Esophagus squamous epithelium (tissue), 5 donors: ENCODE measurements around the gene FES. TPM values are rescaled to one million over a fixed set of nuclear protein-coding genes. Genes with fewer than 3 reads are reported as not detected.

Experiments
- DNase-seq: peaks from one replicate; lab custom pipeline; 2025; lab: John Stamatoyannopoulos, UW
- H3K27ac ChIP-seq, 4 donors: fragments of 200-600 bp; sonication (generic); one replicate each; pipeline ENCODE4 v1.5.1; 2016 to 2019; ENCODE audit warnings: mild to moderate bottlenecking in 1 of 4
- H3K27me3 ChIP-seq, 4 donors: fragments of 200-600 bp; sonication (generic); 1 replicate in 3 of 4; 2 replicates in 1 of 4; pipeline versions ENCODE4 v1.5.1 to v1.6.0; 2017 to 2021; ENCODE audit warnings: antibody characterized with exemption in 1 of 4
- H3K36me3 ChIP-seq, 3 donors: fragments of 200-600 bp; sonication (generic); one replicate each; pipeline ENCODE4 v1.5.1; 2016 to 2019
- H3K4me1 ChIP-seq, 3 donors: fragments of 200-600 bp; sonication (generic); one replicate each; pipeline ENCODE4 v1.5.1; 2017 to 2019
- H3K4me3 ChIP-seq, 4 donors: fragments of 200-600 bp; sonication (generic); 1 replicate in 3 of 4; 2 replicates in 1 of 4; pipeline ENCODE4 v1.5.1; 2016 to 2019; ENCODE audit warnings: mild to moderate bottlenecking in 2 of 4, moderate library complexity in 1 of 4
- H3K9me3 ChIP-seq, 3 donors: fragments of 200-600 bp; sonication (generic); one replicate each; pipeline ENCODE4 v1.5.1; 2016 to 2019
- POLR2A ChIP-seq, 4 donors: fragments of 450-650 bp; IDR thresholded peaks; one replicate each; pipeline ENCODE4 v1.6.1; 2017; ENCODE audit warnings: antibody characterized with exemption in 4 of 4, mild to moderate bottlenecking in 4 of 4, moderate library complexity in 3 of 4
- WGBS, 2 donors: methylation state at CpG; one replicate each; pipeline ENCODE4 v1.1.5; 2018; 5-methylcytosine and 5-hydroxymethylcytosine counted together
- intact Hi-C: fragments of 100-400 bp; cut with DNase I; formaldehyde crosslinking; loops from one replicate; pipeline ENCODE4 v1.15.0; 2022
- total RNA-seq, 4 donors: library from RNA; depleted of rRNA; stranded (reverse); fragments of >200 nt; gene quantifications; one replicate each; pipeline ENCODE4 v1.1.0, GENCODE V29; 2016
- TF ChIP-seq, protein P1 (sequence below), 6 experiments: fragments of 450-650 bp in 4 of 6; fragments of 200-600 bp in 2 of 6; sonication (generic) in 2 of 6; IDR thresholded peaks; one replicate each; pipeline ENCODE4 v1.5.1; 2016 to 2019; ENCODE audit warnings: antibody characterized with exemption in 6 of 6, mild to moderate bottlenecking in 4 of 6, moderate library complexity in 4 of 6
- donor health status: DM: yes; HTN: yes; CAD: no.

Gene FES
- total RNA-seq, 4 donors from 2014 or later, result 1.8 to 13.4 (median 9.7) TPM

DNA sequence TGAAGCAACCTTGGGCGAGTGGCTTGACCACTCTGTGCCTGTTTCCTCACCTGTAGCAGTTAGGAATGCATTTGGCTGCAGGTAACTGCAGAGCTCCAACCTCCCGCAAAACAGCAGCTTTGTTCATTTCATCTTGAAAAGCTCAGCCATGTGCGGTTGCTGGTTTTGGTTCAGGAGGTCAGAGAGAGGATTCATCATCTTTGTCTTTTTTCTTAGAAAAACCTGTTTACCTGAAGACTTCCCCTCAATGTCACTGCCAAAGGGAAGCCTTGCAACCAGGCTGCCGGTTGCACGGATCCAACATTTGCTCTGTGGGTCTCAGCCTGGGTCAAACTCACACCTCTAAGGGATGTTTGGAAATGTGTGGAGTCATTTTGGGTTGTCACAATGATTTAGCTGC is 32.4 kb upstream of the FES start:
- no peaks in the 10 kb centered on the region for H3K9me3 ChIP-seq
- TF ChIP-seq POLR2A (IDR thresholded peaks at IDR 0.05), result no peak
- TF ChIP-seq, protein P1, sequence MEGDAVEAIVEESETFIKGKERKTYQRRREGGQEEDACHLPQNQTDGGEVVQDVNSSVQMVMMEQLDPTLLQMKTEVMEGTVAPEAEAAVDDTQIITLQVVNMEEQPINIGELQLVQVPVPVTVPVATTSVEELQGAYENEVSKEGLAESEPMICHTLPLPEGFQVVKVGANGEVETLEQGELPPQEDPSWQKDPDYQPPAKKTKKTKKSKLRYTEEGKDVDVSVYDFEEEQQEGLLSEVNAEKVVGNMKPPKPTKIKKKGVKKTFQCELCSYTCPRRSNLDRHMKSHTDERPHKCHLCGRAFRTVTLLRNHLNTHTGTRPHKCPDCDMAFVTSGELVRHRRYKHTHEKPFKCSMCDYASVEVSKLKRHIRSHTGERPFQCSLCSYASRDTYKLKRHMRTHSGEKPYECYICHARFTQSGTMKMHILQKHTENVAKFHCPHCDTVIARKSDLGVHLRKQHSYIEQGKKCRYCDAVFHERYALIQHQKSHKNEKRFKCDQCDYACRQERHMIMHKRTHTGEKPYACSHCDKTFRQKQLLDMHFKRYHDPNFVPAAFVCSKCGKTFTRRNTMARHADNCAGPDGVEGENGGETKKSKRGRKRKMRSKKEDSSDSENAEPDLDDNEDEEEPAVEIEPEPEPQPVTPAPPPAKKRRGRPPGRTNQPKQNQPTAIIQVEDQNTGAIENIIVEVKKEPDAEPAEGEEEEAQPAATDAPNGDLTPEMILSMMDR (IDR thresholded peaks at IDR 0.05), result no peak
- no peaks in the 10 kb centered on the region for H3K4me1 ChIP-seq
- intact Hi-C loops, result no loop called here
- H3K27me3 ChIP-seq, result peaks cover 0 to 25% (median 0%) of the 10 kb centered on the region in 4 donors
- DNase-seq, result no peak
- no peak overlapping the region for H3K4me3 ChIP-seq
- no peak overlapping the region for H3K27ac ChIP-seq
- WGBS, 2 donors, result 71 to 72% methylated on average over 5 of the region's 5 CpGs
- no peaks in the 10 kb centered on the region for H3K36me3 ChIP-seq

- WGBS, 2 donors, result 90 to 91% methylated on average over 6 to 8 of the region's 9 CpGs
- Histone ChIP-seq H3K4me1 (peaks cover 0 to 1% (median 0%) of the 10 kb centered on the region in 3 donors), H3K27me3 (peaks cover 0 to 49% (median 0%) of the 10 kb centered on the region in 4 donors), H3K9me3 (no peaks in the 10 kb centered on the region), H3K36me3 (no peaks in the 10 kb centered on the region), H3K27ac (peak overlapping the region in 1 of 4 donors; percentile 9), H3K4me3 (no peak overlapping the region)
- DNase-seq, result no peak
- TF ChIP-seq POLR2A (IDR thresholded peaks at IDR 0.05), result no peak
- TF ChIP-seq, protein P1 (IDR thresholded peaks at IDR 0.05), result no peak
- intact Hi-C loops, result no loop called here
Observed at GRCh38 chr15:90855139-90855538, 29.2 kb upstream of the FES start.

DNA sequence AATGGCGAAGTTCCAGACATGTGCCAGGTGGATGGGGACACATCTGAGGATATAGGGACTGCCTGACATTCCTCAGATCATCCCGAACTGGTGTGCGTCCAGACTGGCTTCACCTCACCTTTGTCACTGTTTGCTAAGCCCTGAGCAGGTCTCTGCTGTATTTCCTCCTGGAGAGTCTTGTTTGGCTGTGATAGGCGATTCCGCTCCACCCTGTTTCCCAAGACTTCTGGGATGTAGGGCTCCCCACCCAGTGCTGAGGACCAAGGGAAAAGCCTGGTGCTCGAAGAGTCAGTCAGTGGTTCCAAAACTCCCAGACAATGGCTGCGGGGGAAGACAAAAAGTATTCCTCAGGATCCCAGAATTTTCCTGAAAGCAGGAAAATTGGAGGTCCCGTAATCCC is 27.0 kb upstream of the FES start:
- Histone ChIP-seq H3K27me3 (peaks cover 0 to 47% (median 0%) of the 10 kb centered on the region in 4 donors), H3K27ac (no peak overlapping the region), H3K4me3 (no peak overlapping the region), H3K9me3 (no peaks in the 10 kb centered on the region), H3K36me3 (no peaks in the 10 kb centered on the region), H3K4me1 (peaks cover 4 to 18% (median 5%) of the 10 kb centered on the region in 3 donors)
- intact Hi-C loops, result no loop called here
- DNase-seq, result no peak
- TF ChIP-seq POLR2A (IDR thresholded peaks at IDR 0.05), result no peak
- TF ChIP-seq, protein P1 (IDR thresholded peaks at IDR 0.05), result no peak
- 78 to 80% methylated on average over 7 to 8 of the region's 8 CpGs for WGBS, 2 donors

DNA sequence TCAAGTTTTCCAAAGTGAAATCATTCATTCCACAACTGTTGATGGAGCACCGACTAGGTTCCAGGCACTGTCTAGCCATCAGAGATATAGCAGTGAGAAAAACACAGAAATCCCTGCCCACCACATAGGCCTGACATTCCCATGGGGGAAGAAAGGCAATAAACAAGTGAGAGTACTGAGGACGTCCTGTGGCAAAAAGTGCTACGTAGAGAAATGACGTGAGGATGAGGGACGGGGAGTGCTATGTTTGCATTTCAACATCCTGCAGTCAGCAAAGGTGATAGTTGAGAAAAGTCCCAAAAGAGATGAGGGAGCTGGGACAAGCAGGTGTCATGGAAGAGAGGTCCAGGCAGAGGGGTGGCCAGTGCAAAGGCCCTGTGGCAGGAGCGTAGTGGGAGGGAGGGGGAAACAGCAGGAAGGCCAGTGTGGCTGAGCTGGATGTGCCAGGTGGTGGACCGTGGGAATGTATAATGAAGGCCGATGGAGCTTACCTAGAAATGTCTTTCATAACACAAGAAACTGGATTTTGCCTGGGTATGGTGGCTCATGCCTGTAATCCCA is 26.3 kb upstream of the FES start:
- H3K27me3 ChIP-seq, result peaks cover 0 to 47% (median 0%) of the 10 kb centered on the region in 4 donors
- no peak for DNase-seq
- H3K4me1 ChIP-seq, result peaks cover 4 to 22% (median 7%) of the 10 kb centered on the region in 3 donors
- H3K9me3 ChIP-seq, result no peaks in the 10 kb centered on the region
- no peak overlapping the region for H3K4me3 ChIP-seq
- intact Hi-C loops, result no loop called here
- 68 to 78% methylated on average over 8 of the region's 8 CpGs for WGBS, 2 donors
- TF ChIP-seq POLR2A (IDR thresholded peaks at IDR 0.05), result no peak
- TF ChIP-seq, protein P1 (IDR thresholded peaks at IDR 0.05), result no peak
- H3K27ac ChIP-seq, result no peak overlapping the region
- no peaks in the 10 kb centered on the region for H3K36me3 ChIP-seq

DNA sequence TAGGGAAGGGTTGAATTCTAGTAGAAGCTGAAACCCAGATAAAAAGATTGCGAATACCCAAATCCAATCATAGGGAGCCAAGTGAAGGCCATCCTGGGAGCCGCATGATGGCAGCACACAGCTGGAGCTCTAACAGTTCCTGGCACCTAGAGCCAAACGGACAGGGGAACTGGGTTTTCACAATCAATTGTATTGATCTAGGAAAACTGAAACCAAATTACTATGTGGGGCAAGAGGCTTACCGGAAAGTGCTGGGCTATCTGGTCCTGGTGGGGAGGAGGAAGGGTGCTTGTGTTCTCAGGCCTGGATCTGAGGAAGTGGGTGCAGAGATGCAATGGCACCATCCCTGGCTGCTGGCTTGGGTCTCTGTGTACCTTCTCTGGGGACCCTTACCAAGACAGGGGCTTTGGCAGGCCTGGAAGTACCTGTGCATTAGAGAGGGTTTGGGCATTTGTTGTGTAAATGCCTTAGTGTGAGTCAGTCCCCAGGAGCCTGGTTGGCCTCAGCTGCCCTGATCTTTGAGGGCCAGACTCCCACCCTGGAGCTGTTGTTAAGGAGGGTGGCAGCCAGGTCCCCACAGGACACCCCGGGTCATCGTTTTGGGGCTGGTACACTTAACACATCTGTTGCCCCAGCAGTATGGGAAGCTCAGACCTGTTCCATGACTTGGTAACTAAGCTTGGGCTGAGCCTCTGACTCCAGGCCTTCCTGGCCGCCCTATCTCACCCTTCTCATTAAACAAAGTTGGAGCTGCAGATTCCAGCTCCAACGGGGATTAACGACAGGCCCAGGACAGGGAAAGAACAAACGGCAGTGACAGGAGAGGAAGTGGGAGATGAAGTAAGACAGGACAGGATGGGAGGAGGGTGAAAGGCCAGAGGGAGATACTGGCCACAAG is 24.8 kb upstream of the FES start:
- intact Hi-C loops, result no loop called here
- H3K9me3 ChIP-seq, result no peaks in the 10 kb centered on the region
- no peak overlapping the region for H3K27ac ChIP-seq
- H3K27me3 ChIP-seq, result peaks cover 0 to 44% (median 0%) of the 10 kb centered on the region in 4 donors
- no peak overlapping the region for H3K4me3 ChIP-seq
- H3K36me3 ChIP-seq, result no peaks in the 10 kb centered on the region
- TF ChIP-seq, protein P1 (IDR thresholded peaks at IDR 0.05), result no peak
- TF ChIP-seq POLR2A (IDR thresholded peaks at IDR 0.05), result no peak
- peaks cover 8 to 37% (median 19%) of the 10 kb centered on the region in 3 donors for H3K4me1 ChIP-seq
- 54 to 74% methylated on average over 7 to 8 of the region's 10 CpGs for WGBS, 2 donors
- no peak for DNase-seq
